Measurements from ENCODE around the gene GRIK4.

GRCh38 chr11:120766318-120766717 is 254.8 kb downstream of the GRIK4 start:
- TF ChIP-seq CTCF (IDR thresholded peaks at IDR 0.05; ENCODE audit: extremely low read depth in 1 of 2, insufficient read depth in 1 of 2, low read depth in 1 of 2, low read length in 2 of 2), result no peak
- no peak for TF ChIP-seq POLR2A (IDR thresholded peaks at IDR 0.05; ENCODE audit: low read depth, low read length)
